ENCODE data around the gene PITPNB.

Gene PITPNB

DNA sequence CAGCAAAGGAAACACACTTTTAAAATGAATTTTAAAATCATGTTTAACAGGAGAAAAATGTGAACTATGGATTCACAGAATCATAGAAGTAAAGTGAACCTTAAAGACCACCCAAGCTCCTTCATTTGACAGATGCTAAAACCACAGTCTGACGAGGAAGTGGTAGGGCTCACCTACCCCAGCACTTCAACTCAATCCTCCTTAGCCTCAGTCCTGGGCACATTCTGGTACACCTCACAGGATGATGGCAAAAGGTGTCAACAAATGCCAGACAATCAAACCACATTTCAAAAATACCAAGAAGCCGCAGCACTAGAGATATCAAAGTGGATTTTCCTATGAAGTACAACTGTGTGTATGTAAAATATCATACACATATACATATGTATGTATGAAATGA, 43.1 kb downstream of the PITPNB start:
- H3K4me1 Mint-ChIP-seq, result peaks cover 52% of the 10 kb centered on the region
- no peaks in the 10 kb centered on the region for H3K27me3 Mint-ChIP-seq
- H3K36me3 Mint-ChIP-seq, result peaks cover 10% of the 10 kb centered on the region
- H3K27ac Mint-ChIP-seq, result no peak overlapping the region
- no peaks in the 10 kb centered on the region for H3K9me3 Mint-ChIP-seq
- no peak overlapping the region for H3K4me3 Mint-ChIP-seq

DNA sequence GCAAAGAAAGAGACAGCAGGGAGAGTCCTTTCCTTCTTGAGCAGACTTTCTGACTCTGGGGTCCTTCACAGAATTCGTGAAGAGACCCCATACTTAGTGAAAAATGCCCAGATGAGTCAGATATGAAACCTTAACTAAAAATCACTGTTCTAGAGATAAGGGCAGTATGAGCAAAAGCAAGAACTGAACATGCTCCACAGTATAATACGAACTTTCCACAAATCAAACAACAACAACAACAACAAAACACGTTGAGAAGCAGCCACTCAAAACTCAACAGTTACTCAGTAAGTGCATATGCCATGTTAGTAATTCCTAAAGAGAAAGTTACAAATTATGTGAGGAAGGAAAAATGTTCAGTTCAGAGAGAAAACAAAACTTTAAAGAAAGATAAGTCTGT, 44.3 kb downstream of the PITPNB start:
- Mint-ChIP-seq H3K9me3 (no peaks in the 10 kb centered on the region), H3K4me3 (no peak overlapping the region), H3K27me3 (no peaks in the 10 kb centered on the region), H3K4me1 (peaks cover 47% of the 10 kb centered on the region), H3K27ac (no peak overlapping the region), H3K36me3 (peaks cover 15% of the 10 kb centered on the region)

DNA sequence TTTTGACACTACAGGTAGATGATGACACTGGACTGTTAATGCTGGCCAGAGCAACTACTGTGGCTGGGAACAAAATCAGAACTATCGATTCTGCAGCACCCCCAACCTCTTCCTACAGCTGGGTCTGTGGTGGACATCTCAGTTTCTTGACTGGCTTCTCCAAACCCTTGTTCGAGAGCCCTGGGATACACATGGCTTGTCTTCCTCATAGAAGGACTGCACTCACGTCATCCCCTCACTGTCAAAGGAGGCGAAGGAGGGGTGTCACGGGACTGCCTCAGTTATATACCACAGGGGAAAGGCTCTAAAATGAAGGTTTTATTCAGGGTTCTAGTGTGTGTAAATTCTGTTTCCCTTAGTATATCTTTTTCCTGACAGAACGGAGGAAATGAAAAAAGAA, 44.9 kb downstream of the PITPNB start:
- H3K9me3 Mint-ChIP-seq, result no peaks in the 10 kb centered on the region
- H3K4me3 Mint-ChIP-seq, result no peak overlapping the region
- H3K4me1 Mint-ChIP-seq, result peaks cover 50% of the 10 kb centered on the region
- H3K27me3 Mint-ChIP-seq, result no peaks in the 10 kb centered on the region
- H3K36me3 Mint-ChIP-seq, result peaks cover 17% of the 10 kb centered on the region
- H3K27ac Mint-ChIP-seq, result no peak overlapping the region

DNA sequence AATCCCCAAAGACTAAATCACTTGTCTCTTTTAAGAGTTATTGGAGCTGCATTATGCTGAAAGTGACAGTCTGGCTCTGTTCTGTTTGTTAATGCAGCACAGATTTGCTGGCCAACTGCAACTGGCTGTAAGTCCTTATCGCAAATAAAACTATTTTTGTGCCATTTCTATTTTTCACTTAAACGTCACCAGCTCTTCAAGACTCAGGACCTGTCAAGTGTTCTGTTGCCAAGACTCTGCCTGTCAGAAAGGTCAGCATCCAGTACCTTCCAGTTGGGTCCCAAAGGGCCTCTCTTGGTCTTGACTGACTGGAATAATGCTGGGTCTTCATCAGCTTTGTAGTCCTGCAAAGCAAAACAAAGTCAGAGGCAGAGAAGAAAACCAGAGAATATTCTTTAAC, 45.6 kb downstream of the PITPNB start:
- Mint-ChIP-seq H3K27ac (no peak overlapping the region), H3K27me3 (no peaks in the 10 kb centered on the region), H3K36me3 (peaks cover 17% of the 10 kb centered on the region), H3K9me3 (no peaks in the 10 kb centered on the region), H3K4me3 (no peak overlapping the region), H3K4me1 (peaks cover 52% of the 10 kb centered on the region)

DNA sequence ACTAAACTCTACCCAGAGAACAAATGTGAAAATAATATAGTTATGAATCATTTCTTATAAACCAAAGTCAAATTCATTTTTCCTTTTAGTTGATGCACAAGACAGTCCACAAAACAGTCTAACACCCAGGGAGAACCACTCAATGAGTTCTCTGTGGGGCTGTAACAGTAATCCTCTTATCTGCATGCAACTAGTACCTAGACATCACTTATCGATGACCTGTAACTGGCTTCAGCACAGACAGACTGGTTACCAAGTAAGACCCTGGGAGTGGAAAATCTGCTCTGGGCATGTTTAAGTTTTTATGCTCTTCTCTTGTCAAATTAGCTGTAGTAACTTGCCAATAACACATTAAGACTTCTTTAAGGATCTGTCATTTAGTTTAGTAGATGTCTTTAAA, 46.6 kb downstream of the PITPNB start:
- Mint-ChIP-seq H3K4me1 (peaks cover 50% of the 10 kb centered on the region), H3K9me3 (no peaks in the 10 kb centered on the region), H3K27ac (no peak overlapping the region), H3K4me3 (no peak overlapping the region), H3K36me3 (peaks cover 17% of the 10 kb centered on the region), H3K27me3 (no peaks in the 10 kb centered on the region)

DNA sequence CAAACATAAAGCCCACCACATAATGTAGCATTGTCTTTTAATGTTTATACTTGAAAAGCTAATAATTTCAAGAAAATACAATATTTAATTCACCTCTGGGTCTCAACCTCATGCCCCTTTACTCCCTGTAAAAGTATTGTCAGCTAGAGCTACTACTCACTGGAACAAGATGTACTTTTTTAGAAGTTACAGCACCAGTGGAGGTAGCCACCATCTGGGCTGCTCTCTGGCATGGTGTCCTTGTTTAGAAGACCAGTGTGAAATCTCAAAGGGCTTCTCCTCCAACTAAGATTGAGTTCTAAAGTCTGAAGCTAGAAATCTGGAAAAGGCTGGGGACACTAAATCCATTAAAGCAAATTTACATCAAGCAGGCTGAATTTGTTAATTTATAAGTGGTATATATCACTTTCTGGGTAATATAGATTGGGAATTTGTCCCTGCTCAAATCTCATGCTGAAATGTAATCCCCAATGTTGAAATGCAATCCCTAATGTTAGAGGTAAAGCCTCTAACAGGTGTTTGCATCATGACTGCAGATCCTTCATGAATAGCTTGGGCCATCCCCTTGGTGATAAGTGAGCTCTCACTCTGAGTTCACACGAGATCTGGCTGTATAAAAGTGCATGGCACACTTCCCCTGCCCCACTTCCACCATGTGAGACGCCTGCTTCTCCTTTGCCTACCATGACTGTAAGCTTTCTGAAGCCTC, 47.6 kb downstream of the PITPNB start:
- H3K36me3 Mint-ChIP-seq, result peaks cover 17% of the 10 kb centered on the region
- peaks cover 50% of the 10 kb centered on the region for H3K4me1 Mint-ChIP-seq

DNA sequence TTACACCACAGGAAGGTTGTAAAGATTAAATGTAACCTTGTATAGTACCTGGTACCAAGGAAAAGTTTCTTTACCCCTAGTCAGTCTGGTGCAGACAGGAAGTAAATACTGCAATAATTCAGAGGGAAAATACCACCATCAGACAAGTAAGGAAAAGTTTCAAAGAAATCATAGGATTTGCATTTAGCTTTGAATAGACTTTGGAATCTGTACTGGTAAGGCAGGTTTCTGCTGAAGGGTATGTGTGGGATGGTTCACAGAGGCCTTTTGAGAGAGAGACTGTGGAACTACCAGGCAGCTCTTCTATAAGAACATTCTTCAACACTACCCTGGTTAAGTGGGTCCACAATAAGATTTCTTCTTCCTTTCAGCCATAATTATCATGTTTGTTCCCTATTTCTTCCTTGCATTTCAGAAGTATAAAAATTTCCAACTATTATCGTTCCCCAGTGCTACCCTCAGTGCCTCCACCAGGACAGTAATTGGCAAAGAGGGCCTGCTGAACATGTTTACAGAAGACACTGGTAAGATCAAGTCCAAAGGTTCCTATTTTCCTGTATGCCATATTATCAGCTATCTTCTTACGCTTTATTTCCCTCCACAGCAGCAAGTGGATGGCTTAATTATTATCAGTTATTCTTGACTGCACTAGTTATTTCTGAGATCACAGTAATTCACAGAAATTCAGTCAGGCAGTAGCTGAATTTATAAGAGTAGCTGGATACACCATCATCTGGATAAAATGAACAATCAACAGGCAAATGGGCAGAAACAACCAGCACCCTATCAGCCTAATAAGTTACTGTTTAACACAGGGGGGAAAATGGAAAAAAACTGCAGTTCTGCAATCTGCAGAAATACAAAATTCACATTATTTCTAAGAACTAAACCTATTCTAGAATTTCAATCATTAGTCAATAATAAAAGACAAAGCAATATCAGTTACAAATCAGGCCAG, 48.5 kb downstream of the PITPNB start:
- H3K27me3 Mint-ChIP-seq, result no peaks in the 10 kb centered on the region
- no peak overlapping the region for H3K27ac Mint-ChIP-seq
- peaks cover 23% of the 10 kb centered on the region for H3K36me3 Mint-ChIP-seq
- no peaks in the 10 kb centered on the region for H3K9me3 Mint-ChIP-seq
- H3K4me3 Mint-ChIP-seq, result no peak overlapping the region
- peaks cover 49% of the 10 kb centered on the region for H3K4me1 Mint-ChIP-seq

More for the DNA sequence above, 47.6 kb downstream of the PITPNB start:
- H3K9me3 Mint-ChIP-seq, result no peaks in the 10 kb centered on the region
- H3K4me3 Mint-ChIP-seq, result no peak overlapping the region
- H3K27ac Mint-ChIP-seq, result no peak overlapping the region
- no peaks in the 10 kb centered on the region for H3K27me3 Mint-ChIP-seq

DNA sequence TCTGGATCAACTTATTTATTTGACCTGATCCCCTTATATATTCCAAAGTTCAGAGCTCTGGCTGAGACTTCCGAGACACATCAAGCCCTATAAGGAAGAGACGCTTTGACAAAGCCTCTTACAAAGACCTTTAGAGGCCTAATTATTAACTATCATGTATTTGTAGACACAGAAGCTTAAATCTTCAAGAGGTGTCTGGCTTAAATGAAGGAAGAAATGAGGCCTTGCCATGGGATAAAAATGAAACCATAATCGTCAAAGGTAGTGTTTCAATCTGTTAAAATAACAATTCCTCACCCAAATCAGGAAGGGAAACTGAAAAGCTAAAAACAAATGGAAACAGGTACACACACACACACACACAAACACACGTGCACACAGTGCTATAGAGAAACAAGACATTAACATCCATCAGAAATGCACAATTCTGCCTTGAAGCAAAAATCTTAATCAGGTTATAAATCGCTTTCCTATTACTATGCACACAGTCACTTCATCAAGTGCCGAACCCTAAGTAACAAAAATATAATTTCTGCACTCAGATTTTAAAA, 50.2 kb downstream of the PITPNB start:
- Mint-ChIP-seq H3K9me3 (no peaks in the 10 kb centered on the region), H3K27me3 (no peaks in the 10 kb centered on the region), H3K27ac (no peak overlapping the region), H3K4me1 (peaks cover 42% of the 10 kb centered on the region), H3K36me3 (peaks cover 21% of the 10 kb centered on the region), H3K4me3 (no peak overlapping the region)

DNA sequence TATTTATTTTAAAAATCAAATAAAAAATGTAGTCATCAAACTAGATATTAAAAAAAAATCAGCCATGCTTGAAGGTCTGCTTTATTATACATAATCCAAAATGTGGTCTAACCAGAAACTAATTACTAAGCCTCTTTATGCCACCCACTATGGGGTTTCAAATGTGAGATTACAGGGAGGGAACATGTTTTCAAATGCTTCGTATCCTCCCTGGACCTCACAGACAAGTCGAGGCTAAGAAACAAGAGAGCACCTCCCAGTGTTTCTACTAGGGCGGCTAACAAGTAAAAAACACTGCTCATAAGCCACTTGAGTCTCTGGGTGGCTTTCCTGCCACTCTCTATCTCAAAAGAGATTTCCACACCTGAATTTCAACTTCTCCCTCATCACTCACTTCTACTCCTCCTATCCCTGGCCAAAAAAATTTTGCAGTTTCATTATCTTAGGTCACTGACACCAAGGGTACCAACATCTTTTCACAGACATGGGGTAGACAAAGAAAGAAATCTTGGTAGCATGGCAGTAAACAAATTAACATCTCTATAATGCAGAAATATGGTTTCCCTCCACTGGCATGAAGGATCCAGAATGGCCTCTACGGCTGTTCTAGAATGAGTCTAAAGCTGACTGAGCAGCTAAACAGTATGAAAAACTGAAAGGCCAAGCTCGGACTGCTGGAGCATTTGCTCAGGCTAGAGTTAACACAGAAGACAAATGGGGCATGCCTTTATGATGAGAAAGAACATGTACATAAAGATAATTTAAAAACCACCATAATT, 50.9 kb downstream of the PITPNB start:
- H3K36me3 Mint-ChIP-seq, result peaks cover 21% of the 10 kb centered on the region
- no peaks in the 10 kb centered on the region for H3K27me3 Mint-ChIP-seq
- H3K9me3 Mint-ChIP-seq, result no peaks in the 10 kb centered on the region
- H3K4me3 Mint-ChIP-seq, result no peak overlapping the region
- H3K27ac Mint-ChIP-seq, result peak overlapping the region; percentile 20
- peaks cover 42% of the 10 kb centered on the region for H3K4me1 Mint-ChIP-seq

DNA sequence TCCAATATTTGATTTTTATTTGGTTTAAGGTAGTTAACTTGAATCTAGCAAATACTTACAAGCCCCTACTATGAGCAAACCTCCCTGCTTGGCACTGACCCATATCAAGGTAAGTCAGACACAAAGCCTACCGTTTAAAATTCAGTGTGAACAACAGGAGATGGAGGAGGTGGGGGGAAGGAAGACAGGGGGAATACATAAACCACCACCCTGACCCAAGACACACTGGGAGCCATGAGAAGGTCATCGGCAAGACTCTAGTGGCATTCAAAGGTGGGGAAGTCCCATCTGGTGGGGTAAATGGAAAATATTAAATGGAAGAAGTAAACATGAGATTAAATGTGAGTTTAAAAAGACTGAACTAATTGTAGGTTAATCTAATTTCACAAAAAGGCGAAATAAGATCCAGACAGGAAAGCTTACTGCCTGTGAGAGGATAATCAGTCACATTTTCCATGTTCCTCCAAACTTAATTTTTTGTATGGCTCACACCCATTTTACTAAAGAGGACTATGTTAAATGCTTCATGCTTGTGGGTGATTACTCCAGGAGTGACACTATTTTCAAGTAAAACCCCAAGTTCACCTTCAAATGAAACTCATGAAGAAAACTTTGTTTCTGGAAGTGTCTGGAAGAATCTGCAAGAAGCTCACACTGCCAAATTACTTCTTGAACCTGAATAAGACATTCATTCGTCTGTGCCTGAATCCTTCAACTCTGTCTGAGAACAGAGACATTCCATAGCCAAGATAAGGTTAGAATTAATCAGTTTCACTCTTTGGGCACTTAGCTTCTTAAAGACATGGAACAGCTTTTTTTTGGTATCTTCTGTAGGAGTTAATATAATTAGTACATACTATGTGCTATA, 51.7 kb downstream of the PITPNB start:
- peak overlapping the region; percentile 44 for H3K27ac Mint-ChIP-seq
- no peak overlapping the region for H3K4me3 Mint-ChIP-seq
- H3K36me3 Mint-ChIP-seq, result peaks cover 21% of the 10 kb centered on the region
- H3K4me1 Mint-ChIP-seq, result peaks cover 42% of the 10 kb centered on the region
- no peaks in the 10 kb centered on the region for H3K9me3 Mint-ChIP-seq
- H3K27me3 Mint-ChIP-seq, result no peaks in the 10 kb centered on the region

DNA sequence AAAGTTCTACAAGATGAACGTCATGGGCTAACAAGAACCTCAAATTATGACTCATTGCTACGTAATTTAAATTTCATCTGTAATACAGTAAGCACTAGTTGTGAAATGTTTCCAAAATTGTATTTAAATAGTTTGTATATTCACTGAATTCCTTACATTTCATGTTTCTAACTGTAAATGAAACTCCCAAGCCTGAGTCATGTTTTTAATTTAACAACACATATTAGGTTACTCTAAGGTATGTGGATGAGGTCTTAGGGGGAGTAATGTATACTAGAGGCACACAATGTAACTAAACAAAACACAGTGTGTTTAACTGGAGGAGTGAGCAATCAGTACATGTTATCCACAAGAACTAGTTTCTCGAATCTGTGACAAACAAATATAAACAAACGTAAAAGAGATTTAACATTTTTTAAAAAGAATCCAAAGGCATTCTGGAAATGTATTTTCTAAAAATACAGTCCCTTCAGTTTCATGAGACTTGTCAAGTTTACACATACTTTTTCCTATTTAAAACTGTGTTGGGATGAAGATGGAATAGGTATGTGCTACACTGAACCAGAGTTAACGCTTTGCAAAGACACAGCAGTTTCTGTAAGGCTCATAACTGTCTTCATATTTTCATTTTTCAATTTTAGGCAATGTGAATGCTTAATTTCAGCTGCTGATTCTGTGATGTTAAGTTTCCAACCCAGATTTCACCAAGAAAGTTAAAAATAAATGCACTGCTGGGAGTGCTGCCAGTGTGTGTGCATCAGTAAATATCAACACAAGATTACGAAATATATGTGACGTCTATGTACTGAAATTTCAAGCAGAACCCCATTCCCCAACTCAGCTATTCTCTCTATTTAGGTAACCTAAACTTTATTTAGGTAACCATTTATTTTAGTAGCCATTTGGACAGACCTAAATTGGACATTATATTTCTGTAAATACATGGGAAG, 52.6 kb downstream of the PITPNB start:
- H3K36me3 Mint-ChIP-seq, result peaks cover 19% of the 10 kb centered on the region
- H3K9me3 Mint-ChIP-seq, result no peaks in the 10 kb centered on the region
- H3K4me1 Mint-ChIP-seq, result peaks cover 42% of the 10 kb centered on the region

DNA sequence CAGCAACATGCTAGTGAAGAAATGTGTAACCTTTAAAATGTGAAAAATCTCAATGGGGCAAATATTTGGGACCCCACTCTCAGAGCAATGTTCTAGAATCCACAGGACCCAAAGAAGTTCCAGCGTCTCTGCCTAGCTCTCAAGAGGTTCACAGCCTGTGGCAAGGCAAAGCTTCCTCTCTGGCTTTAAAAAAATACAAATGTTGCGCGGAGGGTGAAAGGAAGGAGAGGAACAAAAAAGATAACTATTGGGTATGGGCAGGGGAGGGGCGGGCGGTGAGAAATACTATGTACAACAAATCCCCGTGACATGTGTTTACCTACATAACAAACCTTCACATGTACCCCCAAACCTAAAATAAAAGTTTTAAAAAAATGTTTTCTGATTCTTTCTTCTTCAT, 53.6 kb downstream of the PITPNB start:
- Mint-ChIP-seq H3K9me3 (no peaks in the 10 kb centered on the region), H3K27me3 (no peaks in the 10 kb centered on the region), H3K36me3 (peaks cover 14% of the 10 kb centered on the region), H3K4me3 (no peak overlapping the region), H3K4me1 (peaks cover 42% of the 10 kb centered on the region), H3K27ac (no peak overlapping the region)

More for the DNA sequence above, 52.6 kb downstream of the PITPNB start:
- Mint-ChIP-seq H3K27ac (peak overlapping the region; percentile 82), H3K27me3 (no peaks in the 10 kb centered on the region), H3K4me3 (no peak overlapping the region)

DNA sequence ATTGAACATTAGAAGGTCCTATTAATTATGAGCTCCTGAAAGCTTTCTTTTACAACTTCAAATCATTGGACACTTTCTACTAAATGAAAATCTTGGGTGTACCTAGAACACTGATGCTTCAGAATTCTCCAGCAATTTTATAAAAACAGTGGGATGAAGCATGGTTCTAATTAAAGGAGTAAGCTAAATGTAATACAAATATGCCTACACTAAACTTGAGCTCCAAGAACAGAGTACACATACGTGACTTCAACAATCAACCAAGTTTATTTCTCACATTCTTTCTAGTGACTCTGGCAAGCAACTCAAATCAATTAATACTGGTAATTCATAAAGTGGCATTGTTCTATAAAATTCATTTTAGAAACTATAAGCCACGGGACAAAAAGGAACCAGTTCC, 55.5 kb downstream of the PITPNB start:
- Mint-ChIP-seq H3K27me3 (no peaks in the 10 kb centered on the region), H3K36me3 (peaks cover 17% of the 10 kb centered on the region), H3K4me3 (no peak overlapping the region), H3K4me1 (peaks cover 32% of the 10 kb centered on the region), H3K27ac (no peak overlapping the region), H3K9me3 (no peaks in the 10 kb centered on the region)

DNA sequence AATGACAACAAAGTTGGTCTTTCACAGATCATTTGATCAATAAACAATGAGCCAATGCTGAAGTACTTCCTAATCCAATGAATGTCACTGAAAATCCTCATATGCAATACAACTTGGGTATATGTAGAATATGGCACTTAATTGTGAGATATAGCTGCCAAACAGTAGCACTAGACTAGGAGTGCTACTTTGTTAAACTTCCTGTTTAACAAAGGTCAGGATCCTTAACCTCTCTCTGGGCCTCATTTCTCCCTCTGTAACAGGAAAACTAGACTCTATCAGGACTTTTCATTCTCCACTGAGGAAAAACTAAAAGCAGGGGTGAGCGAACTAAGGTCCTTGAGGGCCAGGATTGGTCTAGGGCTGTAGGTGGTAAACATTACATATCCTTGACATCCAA, 56.1 kb downstream of the PITPNB start:
- H3K9me3 Mint-ChIP-seq, result no peaks in the 10 kb centered on the region
- no peak overlapping the region for H3K4me3 Mint-ChIP-seq
- H3K4me1 Mint-ChIP-seq, result peaks cover 26% of the 10 kb centered on the region
- no peak overlapping the region for H3K27ac Mint-ChIP-seq
- peaks cover 17% of the 10 kb centered on the region for H3K36me3 Mint-ChIP-seq
- H3K27me3 Mint-ChIP-seq, result no peaks in the 10 kb centered on the region
